ENCODE measurements around the gene C11orf52. TPM values are rescaled to one million over a fixed set of nuclear protein-coding genes. Genes with fewer than 3 reads are reported as not detected.

Gene C11orf52
- total and polyA plus RNA-seq, 2 donors (not counting 1 experiment from before 2014, with no cell fraction given), result not detected

GRCh38 chr11:111926505-111927391 is 8.0 kb downstream of the C11orf52 start:
- no peaks in the 10 kb centered on the region for H3K79me2 ChIP-seq (ENCODE audit: control insufficient read depth, insufficient read depth, low read length)
- peaks cover 0 to 4% (median 0%) of the 10 kb centered on the region in 4 experiments for H3K27me3 ChIP-seq (replicated peaks in 1 of 4; ENCODE audit: control extremely low read depth in 1 of 4, control insufficient read depth in 3 of 4, insufficient read depth in 4 of 4, low read length in 3 of 4)
- no peaks in the 10 kb centered on the region for H3K36me3 ChIP-seq (replicated peaks in 1 of 2; ENCODE audit: control extremely low read depth in 1 of 2, control insufficient read depth in 1 of 2, extremely low read depth in 1 of 2, insufficient read depth in 2 of 2, low read length in 1 of 2)
- under 1% methylated on average over 38 of the region's 47 CpGs for WGBS (ENCODE audit: insufficient coverage)
- peaks cover 9 to 17% of the 10 kb centered on the region in 2 donors for H3K4me1 ChIP-seq (ENCODE audit: control insufficient read depth in 2 of 2, insufficient read depth in 2 of 2, low read length in 2 of 2)
- peak overlapping the region; percentile 67 to 89 for H3K27ac ChIP-seq (ENCODE audit: low read length in 2 of 2)
- intact Hi-C loops (cut with micrococcal nuclease), result loop anchor here (1.0 to 5.0 kb wide), 10 partner anchors 47 to 354 kb away; partner anchors contain the start of genes ALG9, CFAP68, DLAT and FDXACB1
- ChIA-PET CTCF (interaction anchor here (0.7 to 2.0 kb wide), 12 partner anchors 8 to 354 kb away, joined by 3 to 10 read pairs (median 4); partner anchors contain the start of genes DIXDC1, PIH1D2, SDHD and TIMM8B), POLR2A (interaction anchor here (0.5 to 1.4 kb wide), 4 partner anchors 8 to 122 kb away, joined by 3 to 10 read pairs (median 5); partner anchors contain the start of genes ALG9, C11orf52 and CFAP68)
- H4K20me1 ChIP-seq (ENCODE audit: control insufficient read depth, insufficient read depth, low read length, poor library complexity, severe bottlenecking), result no peaks in the 10 kb centered on the region
- DNase-seq (peak; percentile 96), ATAC-seq (ENCODE audit: low read depth) (peak; percentile 90)
- peak overlapping the region; percentile 51 to 82 (median 66) for H3K4me3 ChIP-seq (ENCODE audit: control extremely low read depth in 1 of 5, extremely low read depth in 1 of 5, insufficient read depth in 1 of 5, low read depth in 2 of 5, low read length in 4 of 5)
- no peaks in the 10 kb centered on the region for H3K9me3 ChIP-seq (ENCODE audit: control extremely low read depth in 1 of 3, control insufficient read depth in 2 of 3, insufficient read depth in 1 of 3, low read length in 2 of 3)
- Mint-ChIP-seq H3K4me3 (peak overlapping the region; percentile 92), H3K27me3 (peaks cover 9% of the 10 kb centered on the region), H3K4me1 (peaks cover 16% of the 10 kb centered on the region), H3K27ac (peak overlapping the region; percentile 93), H3K9me3 (ENCODE audit: insufficient read depth) (no peaks in the 10 kb centered on the region)
- H2AFZ ChIP-seq (ENCODE audit: insufficient read depth, low read depth, low read length, poor library complexity, severe bottlenecking), result peak overlapping the region; percentile 96
- H3K9ac ChIP-seq (ENCODE audit: low read length), result peak overlapping the region; percentile 88
- no peak for TF ChIP-seq EZH2 (IDR thresholded peaks at IDR 0.05; ENCODE audit: borderline replicate concordance, insufficient read depth, low read depth, low read length, poor library complexity, severe bottlenecking)
- TF ChIP-seq CTCF (IDR thresholded peaks at IDR 0.05), result no peak
- peak overlapping the region; percentile 97 for H3K4me2 ChIP-seq (replicated peaks; ENCODE audit: low read depth, low read length, poor library complexity, severe bottlenecking)

All from B cell (primary cell).